Hippocampal formation (tissue), 2 donors: Measurements from ENCODE around the gene CCDC71L.
"Not testable (repeated sequence)": the region's sequence is repeated elsewhere in the genome, so short reads cannot be mapped to it uniquely, and the experiment has no call there.

ENCODE experiments used
- DNase-seq, 2 donors: peaks; one replicate each; lab custom pipeline; 2025; lab: John Stamatoyannopoulos, UW

Gene CCDC71L

GRCh38 chr7:106660862-106661720, at the start of gene CCDC71L:
Gene CCDC71L, minus strand, starts transcription at chr7:106661158. Its CDS starts 262 bp downstream, at chr7:106660896.
- peak; percentile 77 to 83 for DNase-seq

DNA sequence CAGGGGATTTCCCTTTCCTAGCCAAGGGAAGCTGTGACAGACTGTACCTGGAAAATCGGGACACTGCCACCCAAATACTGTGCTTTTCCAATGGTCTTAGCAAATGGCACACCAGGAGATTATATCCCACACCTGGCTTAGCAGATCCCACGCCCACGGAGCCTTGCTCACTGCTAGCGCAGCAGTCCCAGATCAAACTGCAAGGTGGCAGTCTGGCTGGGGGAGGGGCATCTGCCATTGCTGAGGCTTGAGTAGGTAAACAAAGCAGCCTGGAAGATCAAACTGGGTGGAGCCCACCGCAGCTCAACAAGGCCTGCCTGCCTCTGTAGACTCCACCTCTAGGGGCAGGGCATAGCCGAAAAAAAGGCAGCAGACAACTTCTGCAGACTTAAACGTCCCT, 48.6 kb upstream of the CCDC71L start:
- DNase-seq = not testable (repeated sequence)

DNA sequence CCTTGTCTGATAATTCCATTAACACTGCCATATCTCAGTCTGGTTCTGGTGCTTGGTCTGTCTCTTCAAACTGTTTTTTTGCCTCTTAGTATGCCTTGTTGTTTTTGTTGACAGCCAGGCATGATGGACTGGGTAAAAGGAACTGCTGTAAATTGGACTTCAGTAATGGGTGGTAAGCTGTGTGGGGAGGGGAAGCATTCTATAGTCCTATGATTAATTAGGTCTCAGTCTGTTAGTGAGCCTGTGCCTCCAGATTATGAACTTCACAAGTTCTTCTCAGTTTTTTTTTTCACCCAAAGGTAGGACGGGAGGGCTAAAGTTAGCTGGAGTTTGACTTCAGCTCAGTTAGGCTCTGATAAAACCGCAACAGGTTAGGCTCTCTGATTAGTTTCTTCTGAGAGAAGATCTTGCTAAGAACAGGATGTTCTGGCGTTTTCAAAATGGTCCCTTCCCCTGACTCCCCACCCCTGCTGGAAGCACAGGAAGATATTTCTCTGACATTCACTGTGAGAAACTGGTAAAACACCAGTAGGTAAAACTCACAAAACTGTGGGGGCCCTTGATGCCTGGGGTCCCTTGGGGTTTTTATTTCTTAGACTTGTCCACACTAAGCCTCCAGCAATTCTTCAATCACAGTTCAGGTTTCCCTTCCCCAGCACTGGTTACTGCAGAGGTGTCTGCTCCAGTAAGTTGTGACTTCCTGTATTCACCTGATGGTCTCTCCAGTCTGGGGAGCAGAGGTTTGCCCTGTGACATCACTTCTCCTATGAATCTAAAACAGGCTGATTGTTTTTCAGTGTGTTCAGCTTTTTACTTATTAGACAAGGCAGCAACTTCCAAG, 43.3 kb upstream of the CCDC71L start:
- DNase-seq = no peak

DNA sequence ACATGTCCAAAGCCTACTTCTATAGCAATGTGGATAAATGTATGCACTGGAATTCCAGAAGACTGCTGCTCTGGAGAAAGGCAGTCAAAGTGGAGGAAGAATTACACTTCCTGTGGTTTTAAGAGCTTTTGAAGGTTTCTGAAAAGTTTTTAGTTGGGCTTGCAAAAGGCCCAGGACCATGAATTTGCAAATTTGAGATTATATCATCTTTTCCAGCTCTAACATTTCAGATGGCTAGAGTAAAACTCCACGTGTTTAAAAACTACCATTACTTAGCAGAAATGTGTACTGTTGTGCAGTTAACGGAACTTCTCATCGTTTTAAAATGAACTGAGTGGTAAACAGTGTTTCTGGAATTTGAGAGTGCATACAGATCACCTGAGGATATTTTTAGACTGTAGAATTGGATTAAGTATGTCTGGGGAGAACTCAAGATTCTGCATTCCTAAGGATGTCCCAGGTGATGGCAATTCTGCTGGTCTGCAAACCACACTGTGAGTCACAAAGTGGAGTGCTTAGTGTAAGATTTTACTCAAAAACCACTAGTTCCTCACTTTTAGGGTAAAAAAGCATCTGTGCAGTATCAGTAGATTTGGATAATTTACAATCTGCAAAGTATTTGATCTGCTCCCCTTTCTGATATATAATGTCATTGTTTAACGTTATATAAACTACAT, 32.9 kb upstream of the CCDC71L start:
- DNase-seq = no peak

GRCh38 chr7:106692450-106693051, 31.6 kb upstream of the CCDC71L start:
- DNase-seq = no peak

- DNase-seq = not testable (repeated sequence)
These were observed 27.2 kb upstream of the CCDC71L start for GRCh38 chr7:106688161-106688560.

DNA sequence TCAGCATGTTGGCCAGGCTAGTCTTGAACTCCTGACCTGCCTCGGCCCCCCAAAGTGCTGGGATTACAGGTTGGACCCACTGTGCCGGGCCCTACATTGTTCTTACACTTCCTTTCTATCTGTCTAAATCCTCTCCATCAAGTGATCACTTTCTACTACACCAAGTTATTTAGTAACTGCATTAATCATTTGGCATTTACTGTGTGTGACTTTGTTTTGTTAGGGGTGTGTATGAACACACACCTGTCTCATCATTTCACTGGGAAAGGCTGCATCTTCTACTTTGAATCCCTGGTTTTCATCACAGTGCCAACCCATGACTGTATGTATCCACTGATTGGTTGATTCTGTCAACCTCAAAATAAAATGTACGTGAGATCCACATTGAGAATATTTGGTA, 23.0 kb upstream of the CCDC71L start:
- DNase-seq = no peak

DNA sequence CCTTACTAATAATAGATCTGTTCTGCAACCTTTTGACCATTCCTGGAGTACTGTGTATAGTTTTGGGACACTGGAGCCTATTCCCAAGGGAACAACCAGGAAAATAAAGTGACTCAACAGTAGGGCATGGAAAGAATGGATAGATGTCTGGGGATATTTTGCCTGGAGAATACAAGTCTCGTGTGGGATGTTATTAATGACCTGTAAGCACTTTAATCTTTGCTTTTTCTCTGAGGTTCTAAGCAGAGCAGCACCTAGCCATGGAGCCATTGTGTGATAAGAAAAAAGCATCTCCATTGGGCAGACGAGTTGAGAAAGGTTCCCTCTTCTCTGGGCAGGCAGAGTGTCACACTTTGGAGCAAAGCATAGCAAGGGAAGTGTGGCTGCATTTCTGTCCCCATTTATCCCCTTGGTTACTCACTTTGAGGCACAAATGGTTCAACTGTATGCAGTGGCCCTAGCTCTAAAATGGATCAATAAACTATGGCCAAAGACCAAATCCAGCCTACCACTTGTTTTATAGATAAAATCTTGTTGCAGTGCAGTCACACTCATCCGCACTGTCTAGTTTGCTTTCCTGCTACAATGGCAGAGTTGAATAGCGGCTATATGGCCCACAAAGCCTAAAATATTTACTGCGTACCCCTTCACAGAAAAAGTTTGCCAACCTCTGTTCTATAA, 21.0 kb upstream of the CCDC71L start:
- no peak for DNase-seq

DNA sequence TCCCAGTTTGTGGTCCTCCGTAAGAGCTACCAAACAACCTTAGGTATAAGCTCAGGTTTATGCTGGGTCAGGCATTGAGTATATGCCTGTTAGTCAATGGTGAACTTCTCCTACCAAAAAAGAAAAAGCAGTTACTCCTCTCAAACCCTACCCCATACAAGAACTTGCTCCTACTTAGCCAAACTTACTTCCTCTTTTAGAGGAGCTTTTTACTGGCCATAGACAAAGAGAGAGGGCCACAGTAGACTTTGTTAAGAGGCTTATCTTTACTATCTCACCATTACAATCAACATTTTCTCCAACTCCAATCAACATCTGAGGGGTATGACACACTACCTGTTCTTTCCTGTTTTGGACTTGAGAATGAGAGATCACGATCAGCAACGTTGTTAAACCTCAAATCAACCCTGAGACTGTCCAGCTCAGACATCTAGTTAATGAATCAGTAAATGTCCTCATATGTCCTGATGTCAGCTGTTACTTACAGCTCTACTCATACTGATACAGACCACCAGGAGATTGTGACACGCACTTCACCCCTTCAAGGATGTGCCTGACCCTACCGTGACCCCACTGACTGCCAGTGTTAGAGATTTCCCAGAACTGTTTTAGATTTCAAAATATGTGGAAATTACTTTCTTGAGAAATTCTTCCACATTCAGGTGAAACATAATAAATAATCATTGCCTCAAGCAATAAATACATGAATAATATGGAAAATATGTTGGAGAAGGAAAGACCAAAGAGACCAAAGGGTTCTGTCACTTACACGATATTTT, 18.4 kb upstream of the CCDC71L start:
- DNase-seq = no peak

DNA sequence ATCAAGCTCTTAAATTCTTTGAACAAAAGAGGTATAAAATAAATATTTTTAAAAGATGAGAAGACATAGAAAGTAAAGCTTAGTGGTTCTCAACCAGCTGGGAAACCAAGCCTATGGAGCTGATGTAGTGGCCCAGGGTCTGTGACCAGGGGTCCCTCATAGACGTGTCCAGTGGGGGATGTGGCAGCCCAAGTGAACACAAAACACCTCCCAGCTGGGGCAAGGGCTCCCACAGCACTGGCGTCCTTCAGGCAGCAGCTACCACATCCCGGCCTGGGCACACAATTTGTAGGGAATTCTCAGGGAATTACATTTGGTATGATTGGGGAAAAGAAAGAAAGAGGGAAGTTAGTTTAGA, 17.8 kb upstream of the CCDC71L start:
- no peak for DNase-seq

DNA sequence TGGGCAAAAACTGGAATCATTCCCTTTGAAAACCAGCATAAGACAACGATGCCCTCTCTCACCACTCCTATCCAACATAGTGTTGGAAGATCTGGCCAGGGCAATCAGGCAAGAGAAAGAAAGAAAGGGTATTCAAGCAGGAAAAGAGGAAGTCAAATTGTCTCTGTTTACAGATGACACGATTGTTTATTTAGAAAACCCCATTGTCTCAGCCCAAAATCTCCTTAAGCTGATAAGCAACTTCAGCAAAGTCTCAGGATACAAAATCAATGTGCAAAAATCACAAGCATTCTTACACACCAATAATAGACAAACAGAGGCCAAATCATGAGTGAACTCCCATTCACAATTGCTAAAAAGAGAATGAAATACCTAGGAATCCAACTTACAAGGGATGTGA, 15.5 kb upstream of the CCDC71L start:
- not testable (repeated sequence) for DNase-seq

DNA sequence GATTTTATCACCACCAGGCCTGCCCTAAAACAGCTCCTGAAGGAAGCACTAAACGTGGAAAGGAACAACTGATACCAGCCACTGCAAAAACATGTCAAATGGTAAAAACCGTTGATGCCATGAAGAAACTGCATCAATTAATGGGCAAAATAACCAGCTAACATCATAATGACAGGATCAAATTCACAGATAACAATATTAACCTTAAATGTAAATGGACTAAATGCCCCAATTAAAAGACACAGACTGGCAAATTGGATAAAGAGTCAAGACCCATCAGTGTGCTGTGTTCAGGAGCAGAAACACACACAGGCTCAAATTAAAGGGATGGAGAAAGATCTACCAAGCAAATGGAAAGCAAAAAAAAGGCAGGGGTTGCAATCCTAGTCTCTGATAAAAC, 12.7 kb upstream of the CCDC71L start:
- DNase-seq = not testable (repeated sequence)

GRCh38 chr7:106671930-106672329, 11.0 kb upstream of the CCDC71L start:
- not testable (repeated sequence) for DNase-seq

- DNase-seq = no peak
These were observed 10.2 kb upstream of the CCDC71L start for GRCh38 chr7:106671160-106671559.

- no peak for DNase-seq
These were observed 8.0 kb upstream of the CCDC71L start for GRCh38 chr7:106668861-106669524.

GRCh38 chr7:106666353-106666752, 5.4 kb upstream of the CCDC71L start:
- DNase-seq = no peak

- no peak for DNase-seq
These were observed 3.4 kb upstream of the CCDC71L start for GRCh38 chr7:106664343-106664742.

DNA sequence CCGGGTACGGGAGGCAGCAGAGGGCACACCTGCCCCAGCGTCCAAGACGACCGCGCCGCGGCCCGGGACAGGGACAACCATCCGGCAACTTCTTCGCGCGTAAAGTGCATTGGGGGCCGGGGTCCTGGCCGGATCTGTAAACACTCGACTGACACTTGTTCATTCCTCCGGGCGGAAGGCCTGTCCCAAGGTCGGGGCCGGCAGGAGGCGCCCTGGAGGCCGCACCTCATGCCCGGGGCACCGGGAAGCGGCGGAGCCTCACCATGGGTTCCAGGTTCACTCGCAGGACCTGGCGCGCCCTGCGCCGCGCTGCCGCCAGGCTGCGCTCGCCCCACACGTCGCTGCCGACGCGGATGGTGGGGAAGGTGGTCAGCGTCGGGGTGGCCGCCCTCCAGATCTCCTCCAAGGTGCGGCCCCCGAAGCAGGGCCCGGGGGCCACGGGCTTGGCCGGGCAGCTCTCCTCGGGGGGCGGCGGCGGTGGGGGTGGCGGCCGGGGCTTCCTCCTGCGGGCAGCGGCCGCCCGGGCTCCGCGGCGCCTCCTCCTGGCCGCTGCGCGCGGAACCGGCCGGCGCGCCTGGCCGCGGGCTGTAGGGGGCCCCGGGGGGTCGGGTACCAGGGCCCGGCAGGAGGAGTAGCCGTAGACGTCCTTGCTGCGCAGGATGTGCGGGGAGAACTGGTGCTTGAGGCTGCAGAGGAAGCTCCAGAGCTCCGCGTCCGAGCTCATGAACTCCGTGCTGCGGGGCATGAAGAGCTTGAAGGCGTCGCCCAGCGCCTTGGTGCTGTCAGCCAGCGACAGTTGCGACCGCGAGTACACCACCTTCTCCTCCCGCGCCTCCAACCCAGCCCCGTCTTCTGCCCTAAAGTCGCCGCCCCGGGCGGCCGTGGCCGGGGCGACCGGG, 746 bp downstream of the CCDC71L start:
- peak; percentile 7 to 42 for DNase-seq
